Measurements from ENCODE around the gene CHD9. TPM values are rescaled to one million over a fixed set of nuclear protein-coding genes. Genes with fewer than 3 reads are reported as not detected.
"Not testable (repeated sequence)": the region's sequence is repeated elsewhere in the genome, so short reads cannot be mapped to it uniquely, and the experiment has no call there.

CHD9 gene
- total RNA-seq, 2 donors from 2014 or later = 56.3 to 62.6 TPM

- H3K9me3 ChIP-seq = no peaks in the 10 kb centered on the region
- no peak for TF ChIP-seq POLR2A (IDR thresholded peaks at IDR 0.05)
- TF ChIP-seq CTCF (IDR thresholded peaks at IDR 0.05) = no peak
- H3K36me3 ChIP-seq = no peaks in the 10 kb centered on the region
- no peak overlapping the region for H3K27ac ChIP-seq
- DNase-seq (ENCODE audit: low spot score) = no peak
- WGBS = 78% methylated on average over 6 of the region's 6 CpGs
- H3K27me3 ChIP-seq (replicated peaks; ENCODE audit: insufficient read depth) = no peaks in the 10 kb centered on the region
- H3K4me3 ChIP-seq = no peak overlapping the region
- no peaks in the 10 kb centered on the region for H3K4me1 ChIP-seq (replicated peaks)
- intact Hi-C loops (cut with DNase I) = no loop called here
Observed at GRCh38 chr16:53034306-53034705, 20.5 kb upstream of the CHD9 start.

DNA sequence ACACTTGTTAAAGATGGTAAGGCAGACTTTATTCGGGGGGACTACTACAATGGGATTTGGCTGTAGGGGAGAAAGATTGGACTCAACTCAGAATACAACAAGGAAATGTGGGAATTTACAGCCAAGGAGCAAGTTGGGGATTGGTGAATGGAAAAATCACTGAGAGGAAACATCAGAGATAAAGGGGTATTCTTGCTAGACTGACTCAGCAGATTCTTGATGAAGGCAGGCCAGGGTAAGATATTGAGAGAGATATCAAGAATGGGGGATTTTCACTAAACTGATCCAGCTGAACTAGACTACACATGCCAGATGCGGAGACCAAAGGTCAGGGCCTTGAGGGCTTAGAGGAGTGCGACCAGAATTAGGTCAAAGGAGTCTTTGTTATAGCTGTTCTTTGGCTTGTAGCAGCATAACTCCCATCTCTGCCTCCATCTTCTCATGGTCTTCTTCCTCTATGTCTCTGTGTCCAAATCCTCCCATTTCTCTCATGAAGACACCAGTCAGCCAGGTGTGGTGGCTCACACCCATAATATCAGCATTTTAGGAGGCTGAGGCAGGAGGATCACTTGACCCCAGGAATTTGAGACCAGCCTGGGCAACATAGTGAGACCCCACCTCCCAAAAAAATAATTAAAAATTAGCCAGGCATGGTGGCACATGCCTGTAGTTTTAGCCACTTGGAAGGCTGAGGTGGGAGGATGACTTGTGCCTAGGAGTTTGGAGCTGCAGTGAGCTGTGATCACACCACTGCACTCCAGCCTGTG lies 19.4 kb upstream of the CHD9 start:
- Histone ChIP-seq H3K9me3 (no peaks in the 10 kb centered on the region), H3K27me3 (replicated peaks; ENCODE audit: insufficient read depth) (no peaks in the 10 kb centered on the region), H3K4me1 (replicated peaks) (no peaks in the 10 kb centered on the region), H3K36me3 (no peaks in the 10 kb centered on the region), H3K4me3 (no peak overlapping the region), H3K27ac (no peak overlapping the region)
- no peak for TF ChIP-seq POLR2A (IDR thresholded peaks at IDR 0.05)
- no peak for TF ChIP-seq CTCF (IDR thresholded peaks at IDR 0.05)
- TF ChIP-seq POLR2AphosphoS5 (IDR thresholded peaks at IDR 0.05) = no peak
- intact Hi-C loops (cut with DNase I) = no loop called here
- WGBS = 74% methylated on average over 3 of the region's 3 CpGs
- DNase-seq (ENCODE audit: low spot score) = no peak

DNA sequence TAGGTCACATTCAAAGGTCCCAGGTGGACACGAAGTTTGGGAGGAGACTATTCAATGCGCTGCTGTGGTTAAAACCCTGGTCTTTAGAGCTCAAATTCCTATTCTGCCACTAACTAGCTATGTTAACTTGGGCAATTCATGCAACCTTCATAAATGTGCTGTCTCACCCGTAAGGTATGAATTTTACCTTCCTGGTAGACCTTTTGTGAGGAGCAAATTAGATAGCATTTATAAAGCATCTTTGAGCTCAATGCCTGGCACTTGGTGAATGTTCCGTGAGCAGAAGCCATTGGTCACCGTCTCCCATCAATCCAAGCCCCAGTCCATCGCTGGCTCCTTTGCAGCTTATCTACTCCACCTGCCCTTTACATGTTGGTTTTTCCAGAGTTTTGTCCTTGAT lies 18.7 kb upstream of the CHD9 start:
- no peaks in the 10 kb centered on the region for H3K4me1 ChIP-seq (replicated peaks)
- WGBS = 98% methylated on average over 6 of the region's 6 CpGs
- TF ChIP-seq POLR2AphosphoS5 (IDR thresholded peaks at IDR 0.05) (no peak), CTCF (IDR thresholded peaks at IDR 0.05) (no peak), POLR2A (IDR thresholded peaks at IDR 0.05) (no peak)
- DNase-seq (ENCODE audit: low spot score) = no peak
- intact Hi-C loops (cut with DNase I) = no loop called here
- no peaks in the 10 kb centered on the region for H3K36me3 ChIP-seq
- H3K27ac ChIP-seq = no peak overlapping the region
- no peaks in the 10 kb centered on the region for H3K27me3 ChIP-seq (replicated peaks; ENCODE audit: insufficient read depth)
- no peak overlapping the region for H3K4me3 ChIP-seq
- no peaks in the 10 kb centered on the region for H3K9me3 ChIP-seq

GRCh38 chr16:53036711-53037110 lies 18.1 kb upstream of the CHD9 start:
- intact Hi-C loops (cut with DNase I); H3K36me3 ChIP-seq: not testable (repeated sequence)
- 58% methylated on average over 6 of the region's 6 CpGs for WGBS

GRCh38 chr16:53040788-53041187 lies 14.0 kb upstream of the CHD9 start:
- no peaks in the 10 kb centered on the region for H3K36me3 ChIP-seq
- peaks cover 20% of the 10 kb centered on the region for H3K4me1 ChIP-seq (replicated peaks)
- intact Hi-C loops (cut with DNase I) = no loop called here
- peak overlapping the region; percentile 79 to 80 for H3K27ac ChIP-seq
- DNase-seq (ENCODE audit: low spot score) = no peak
- WGBS = 94% methylated on average over 1 of the region's 1 CpG
- H3K4me3 ChIP-seq = no peak overlapping the region
- no peaks in the 10 kb centered on the region for H3K27me3 ChIP-seq (replicated peaks; ENCODE audit: insufficient read depth)
- no peaks in the 10 kb centered on the region for H3K9me3 ChIP-seq
- TF ChIP-seq POLR2A (IDR thresholded peaks at IDR 0.05) (no peak), POLR2AphosphoS5 (IDR thresholded peaks at IDR 0.05) (no peak), CTCF (IDR thresholded peaks at IDR 0.05) (no peak)

More at GRCh38 chr16:53036711-53037110, 18.1 kb upstream of the CHD9 start:
- DNase-seq (ENCODE audit: low spot score); H3K9me3 ChIP-seq; H3K4me3 ChIP-seq; H3K27ac ChIP-seq; H3K27me3 ChIP-seq (replicated peaks; ENCODE audit: insufficient read depth); H3K4me1 ChIP-seq (replicated peaks): not testable (repeated sequence)

Measured in prostate gland (tissue), 2 donors.